Activated naive CD8-positive, alpha-beta T cell treated with anti-CD3 and anti-CD28 coated beads, Interleukin-2, amount 10 ng/mL, durations not matched to agents 7 days and 5 days (primary cell): Measurements from ENCODE around the gene TRIM59. TPM values are rescaled to one million over a fixed set of nuclear protein-coding genes. Genes with fewer than 3 reads are reported as not detected.
A peak's percentile ranks its signal among the peaks of the same experiment; 100 is the strongest.

ENCODE experiments used
- ATAC-seq: fragments of 150-1000 bp; cut with Tn5 transposase; one replicate; pipeline ENCODE4 v1.10.0; 2021; ENCODE audit warnings: low read depth, moderate library complexity
- POLR2A ChIA-PET: fragments of 350-600 bp; sonication (Branson Sonifier 250); formaldehyde crosslinking; loops from one replicate; lab custom pipeline; 2021; ENCODE audit warnings: antibody characterized with exemption; lab: Charles Lee
- DNase-seq: peaks from one replicate; pipeline ENCODE4 v3.0.0; 2021
- H3K27ac Mint-ChIP-seq: one replicate; pipeline ENCODE4 v1.8.0; 2022; ENCODE audit warnings: mild to moderate bottlenecking, mixed read lengths
- H3K27me3 Mint-ChIP-seq: one replicate; pipeline ENCODE4 v1.8.0; 2022; ENCODE audit warnings: mild to moderate bottlenecking, moderate library complexity, mixed read lengths
- H3K36me3 Mint-ChIP-seq: one replicate; pipeline ENCODE4 v1.8.0; 2021; ENCODE audit warnings: mild to moderate bottlenecking, mixed read lengths
- H3K4me1 Mint-ChIP-seq: one replicate; pipeline ENCODE4 v1.8.0; 2021; ENCODE audit warnings: mixed read lengths
- H3K4me3 Mint-ChIP-seq: one replicate; pipeline ENCODE4 v1.8.0; 2022; ENCODE audit warnings: mild to moderate bottlenecking, moderate library complexity, mixed read lengths
- H3K9me3 Mint-ChIP-seq: one replicate; pipeline ENCODE4 v1.8.0; 2021; ENCODE audit warnings: mixed read lengths
- total RNA-seq, 2 experiments: library from RNA; stranded (reverse); gene quantifications; one replicate each; pipeline ENCODE4 v1.2.3, GENCODE V29; 2021

TRIM59 gene, protein sequence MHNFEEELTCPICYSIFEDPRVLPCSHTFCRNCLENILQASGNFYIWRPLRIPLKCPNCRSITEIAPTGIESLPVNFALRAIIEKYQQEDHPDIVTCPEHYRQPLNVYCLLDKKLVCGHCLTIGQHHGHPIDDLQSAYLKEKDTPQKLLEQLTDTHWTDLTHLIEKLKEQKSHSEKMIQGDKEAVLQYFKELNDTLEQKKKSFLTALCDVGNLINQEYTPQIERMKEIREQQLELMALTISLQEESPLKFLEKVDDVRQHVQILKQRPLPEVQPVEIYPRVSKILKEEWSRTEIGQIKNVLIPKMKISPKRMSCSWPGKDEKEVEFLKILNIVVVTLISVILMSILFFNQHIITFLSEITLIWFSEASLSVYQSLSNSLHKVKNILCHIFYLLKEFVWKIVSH
- total RNA-seq: 10 to 100 TPM; 40.7 to 43.5 TPM

DNA sequence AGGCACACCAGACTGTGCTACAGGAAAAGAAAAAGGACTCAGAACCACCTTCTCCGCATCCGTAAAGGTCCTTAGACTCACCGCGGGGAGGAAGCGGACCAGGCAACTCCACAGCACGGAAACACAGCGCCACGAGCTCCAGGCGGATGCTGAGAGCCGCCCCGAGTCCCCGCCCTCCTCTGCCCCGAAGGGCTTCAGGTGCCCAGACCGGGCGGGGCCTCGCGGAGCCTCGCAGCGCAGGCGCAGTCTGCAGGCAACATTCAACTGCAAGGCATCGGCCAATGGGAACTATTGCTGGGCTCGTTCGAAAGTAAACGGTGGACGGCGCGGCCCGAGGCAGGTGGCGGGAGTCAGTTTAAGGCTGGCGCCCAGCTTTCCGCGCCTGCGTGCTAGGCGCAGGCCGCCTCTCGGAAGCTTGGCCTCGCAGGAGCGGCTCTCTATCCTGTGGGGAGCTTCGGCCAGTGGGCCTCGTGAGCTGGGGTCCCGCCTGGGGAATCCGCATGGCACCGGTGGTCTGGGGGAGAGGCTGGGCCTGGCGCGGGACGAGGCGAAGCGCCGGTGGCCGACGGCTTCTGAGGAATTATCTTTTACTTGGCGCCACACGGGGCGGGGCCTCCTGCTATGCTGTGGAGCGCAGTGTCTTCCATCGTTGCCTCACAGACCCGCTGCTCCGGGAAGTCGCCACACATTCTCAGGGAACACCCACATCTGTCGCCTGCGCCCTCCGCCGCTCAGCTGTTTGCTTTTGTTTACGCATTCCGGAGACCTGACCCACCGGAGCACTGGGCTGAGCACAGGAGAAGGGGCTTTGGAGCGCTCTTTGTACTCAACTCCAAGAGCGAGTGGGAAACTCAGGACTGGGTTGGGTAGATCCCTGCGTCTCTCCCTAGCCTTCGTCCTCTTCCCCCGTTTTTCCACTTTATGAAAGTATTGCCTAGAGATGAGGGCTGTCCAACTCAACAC lies at the start of gene TRIM59:
TRIM59 (minus strand) TSS at position 151 of the 963 bp plus-strand sequence. CDS start 10,603 bp downstream, outside the sequence.
- peak within 1 kb of the TSS; percentile 97 for H3K4me3 Mint-ChIP-seq

GRCh38 chr3:160498202-160498601 lies 48.6 kb upstream of the TRIM59 start:
- POLR2A ChIA-PET: no interaction called here
- Mint-ChIP-seq H3K4me3 (no peak overlapping the region), H3K27me3 (no peaks in the 10 kb centered on the region), H3K27ac (no peak overlapping the region), H3K9me3 (no peaks in the 10 kb centered on the region), H3K4me1 (no peaks in the 10 kb centered on the region), H3K36me3 (peaks cover 25% of the 10 kb centered on the region)
- ATAC-seq: no peak
- DNase-seq: no peak

More for the DNA sequence above, at the start of gene TRIM59:
- H3K4me1 Mint-ChIP-seq: peaks cover 23% of the 10 kb centered on the region
- ATAC-seq (peak; percentile 95), DNase-seq (peak; percentile 97)
- H3K9me3 Mint-ChIP-seq: no peaks in the 10 kb centered on the region
- POLR2A ChIA-PET: interaction anchor here (0.5 to 8.1 kb wide), 18 partner anchors 10 to 1648 kb away, joined by 3 to 86 read pairs (median 6); partner anchors contain the start of genes IFT80, KPNA4, MFSD1 and SMC4
- peak within 1 kb of the TSS; percentile 99 for H3K27ac Mint-ChIP-seq
- peaks cover 2% of the 10 kb centered on the region for H3K27me3 Mint-ChIP-seq
- H3K36me3 Mint-ChIP-seq: peaks cover 20% of the 10 kb centered on the region

DNA sequence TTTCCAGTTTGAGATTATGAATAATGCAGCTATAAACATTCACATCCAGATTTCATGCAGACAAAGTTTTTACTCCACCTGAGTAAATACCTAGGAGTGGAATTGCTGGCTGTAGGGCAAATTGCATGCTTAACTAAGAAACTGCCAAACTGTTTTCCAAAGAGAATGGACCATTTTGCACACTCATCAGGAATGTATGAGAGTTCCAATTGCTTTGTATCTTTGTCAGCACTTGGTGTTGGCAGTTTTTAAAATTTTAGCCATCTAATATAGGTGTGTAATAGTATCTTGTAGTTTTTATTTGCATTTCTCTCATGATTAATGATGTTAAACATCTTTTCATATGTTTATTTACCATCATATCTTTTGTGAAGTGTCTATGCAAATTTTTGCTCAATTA lies 40.6 kb upstream of the TRIM59 start:
- no peak for DNase-seq
- no peak for ATAC-seq
- Mint-ChIP-seq H3K9me3 (no peaks in the 10 kb centered on the region), H3K4me3 (no peak overlapping the region), H3K36me3 (peaks cover 2% of the 10 kb centered on the region), H3K4me1 (peaks cover 3% of the 10 kb centered on the region), H3K27ac (no peak overlapping the region), H3K27me3 (no peaks in the 10 kb centered on the region)
- POLR2A ChIA-PET: no interaction called here

DNA sequence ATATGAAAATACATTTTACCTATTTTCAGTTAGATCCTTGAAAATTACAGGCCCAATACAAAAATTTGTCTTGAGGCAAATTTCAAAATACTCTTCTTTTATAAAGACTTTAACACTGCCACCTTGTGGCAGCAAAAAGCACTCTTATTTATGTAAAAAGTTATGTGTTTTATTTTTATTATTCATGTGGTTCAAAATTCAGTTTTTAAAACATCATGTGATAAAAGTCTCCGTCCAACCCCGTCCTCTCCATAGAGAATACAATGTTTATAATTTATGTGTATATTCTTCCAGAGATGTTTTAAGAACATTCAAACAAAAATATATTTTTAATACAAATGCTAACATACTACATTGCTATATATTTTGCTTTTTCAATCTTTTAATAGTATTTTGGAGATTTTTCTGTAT lies 36.9 kb upstream of the TRIM59 start:
- Mint-ChIP-seq H3K36me3 (no peaks in the 10 kb centered on the region), H3K4me3 (no peak overlapping the region), H3K27ac (no peak overlapping the region), H3K4me1 (peaks cover 4% of the 10 kb centered on the region), H3K9me3 (no peaks in the 10 kb centered on the region), H3K27me3 (peaks cover 4% of the 10 kb centered on the region)
- POLR2A ChIA-PET: no interaction called here
- DNase-seq: no peak
- no peak for ATAC-seq

DNA sequence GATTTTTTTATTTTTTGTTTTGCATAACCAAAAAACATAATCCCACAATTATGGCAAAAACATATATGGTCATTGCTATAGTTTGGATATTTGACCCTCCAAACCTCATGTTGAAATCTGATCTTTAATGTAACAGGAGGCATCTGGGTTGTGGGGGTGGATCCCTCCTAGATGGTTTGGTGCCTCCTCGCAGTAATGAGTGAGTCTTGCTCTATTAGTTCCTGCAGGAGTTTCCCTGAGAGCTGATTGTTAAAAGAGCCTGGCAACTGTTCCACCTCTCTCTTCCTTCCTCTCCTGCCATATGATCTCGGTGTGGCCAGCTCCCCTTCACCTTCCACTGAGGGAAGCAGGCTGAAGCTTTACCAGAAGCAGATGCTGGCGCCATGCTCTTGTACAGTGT lies 33.2 kb upstream of the TRIM59 start:
- peaks cover 5% of the 10 kb centered on the region for H3K4me1 Mint-ChIP-seq
- no peak overlapping the region for H3K27ac Mint-ChIP-seq
- no peaks in the 10 kb centered on the region for H3K36me3 Mint-ChIP-seq
- H3K9me3 Mint-ChIP-seq: no peaks in the 10 kb centered on the region
- H3K4me3 Mint-ChIP-seq: no peak overlapping the region
- DNase-seq (no peak), ATAC-seq (no peak)
- peaks cover 4% of the 10 kb centered on the region for H3K27me3 Mint-ChIP-seq
- POLR2A ChIA-PET: no interaction called here

GRCh38 chr3:160481856-160482255 lies 32.3 kb upstream of the TRIM59 start:
- no peak for ATAC-seq
- no peak for DNase-seq
- POLR2A ChIA-PET: no interaction called here
- H3K4me1 Mint-ChIP-seq: peaks cover 5% of the 10 kb centered on the region
- H3K9me3 Mint-ChIP-seq: no peaks in the 10 kb centered on the region
- no peak overlapping the region for H3K4me3 Mint-ChIP-seq
- H3K27me3 Mint-ChIP-seq: peaks cover 4% of the 10 kb centered on the region
- no peaks in the 10 kb centered on the region for H3K36me3 Mint-ChIP-seq
- no peak overlapping the region for H3K27ac Mint-ChIP-seq

DNA sequence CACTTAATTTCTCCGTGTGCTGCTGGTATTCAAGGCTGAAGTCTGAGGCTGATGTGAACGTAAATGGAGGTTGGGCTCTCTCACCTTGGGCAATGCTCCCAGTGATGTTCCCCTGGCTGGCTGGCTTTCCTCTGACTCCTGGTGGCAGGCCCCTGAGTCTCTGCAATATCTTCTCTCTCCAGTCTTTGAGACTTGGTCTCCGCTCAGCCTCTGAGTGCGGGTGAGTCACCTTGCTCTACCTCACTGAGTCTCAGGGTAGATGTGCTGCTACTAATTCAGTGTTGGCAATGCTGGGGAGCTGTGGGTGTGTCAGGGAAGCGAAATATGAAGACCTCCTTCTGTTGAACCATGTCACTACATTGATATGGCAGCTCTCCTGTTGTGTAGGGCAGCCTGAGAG lies 31.3 kb upstream of the TRIM59 start:
- POLR2A ChIA-PET: no interaction called here
- Mint-ChIP-seq H3K27me3 (peaks cover 4% of the 10 kb centered on the region), H3K36me3 (no peaks in the 10 kb centered on the region), H3K4me3 (no peak overlapping the region), H3K4me1 (peaks cover 5% of the 10 kb centered on the region), H3K9me3 (no peaks in the 10 kb centered on the region), H3K27ac (no peak overlapping the region)
- no peak for ATAC-seq
- no peak for DNase-seq

- H3K27ac Mint-ChIP-seq: no peak overlapping the region
- no peaks in the 10 kb centered on the region for H3K9me3 Mint-ChIP-seq
- H3K27me3 Mint-ChIP-seq: peaks cover 11% of the 10 kb centered on the region
- peaks cover 1% of the 10 kb centered on the region for H3K36me3 Mint-ChIP-seq
- H3K4me1 Mint-ChIP-seq: peaks cover 1% of the 10 kb centered on the region
- POLR2A ChIA-PET: no interaction called here
- DNase-seq (no peak), ATAC-seq (no peak)
- H3K4me3 Mint-ChIP-seq: no peak overlapping the region
Observed at GRCh38 chr3:160479376-160479775, 29.8 kb upstream of the TRIM59 start.

DNA sequence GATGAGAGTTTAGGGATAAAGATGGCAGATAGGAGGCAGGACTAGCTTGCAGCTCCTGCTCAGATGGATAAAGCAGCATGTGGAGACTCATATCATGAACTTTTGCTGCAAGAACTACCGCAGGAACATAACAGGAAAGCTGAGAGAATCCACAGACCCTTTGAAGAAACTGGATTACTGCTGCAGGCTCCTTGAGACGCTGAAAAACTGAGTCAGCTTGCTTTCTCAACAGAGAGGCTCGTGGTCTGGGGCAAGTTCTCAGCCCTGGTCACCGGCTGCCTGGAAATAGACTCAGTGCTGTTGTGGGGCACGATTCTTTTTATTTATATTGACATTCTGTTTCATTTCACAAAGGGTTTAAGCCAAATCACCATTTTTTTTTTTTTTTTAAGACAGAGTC lies 28.8 kb upstream of the TRIM59 start:
- DNase-seq (no peak), ATAC-seq (no peak)
- peaks cover 1% of the 10 kb centered on the region for H3K36me3 Mint-ChIP-seq
- no peak overlapping the region for H3K27ac Mint-ChIP-seq
- H3K4me1 Mint-ChIP-seq: peaks cover 1% of the 10 kb centered on the region
- no peak overlapping the region for H3K4me3 Mint-ChIP-seq
- peaks cover 6% of the 10 kb centered on the region for H3K27me3 Mint-ChIP-seq
- POLR2A ChIA-PET: no interaction called here
- H3K9me3 Mint-ChIP-seq: no peaks in the 10 kb centered on the region

DNA sequence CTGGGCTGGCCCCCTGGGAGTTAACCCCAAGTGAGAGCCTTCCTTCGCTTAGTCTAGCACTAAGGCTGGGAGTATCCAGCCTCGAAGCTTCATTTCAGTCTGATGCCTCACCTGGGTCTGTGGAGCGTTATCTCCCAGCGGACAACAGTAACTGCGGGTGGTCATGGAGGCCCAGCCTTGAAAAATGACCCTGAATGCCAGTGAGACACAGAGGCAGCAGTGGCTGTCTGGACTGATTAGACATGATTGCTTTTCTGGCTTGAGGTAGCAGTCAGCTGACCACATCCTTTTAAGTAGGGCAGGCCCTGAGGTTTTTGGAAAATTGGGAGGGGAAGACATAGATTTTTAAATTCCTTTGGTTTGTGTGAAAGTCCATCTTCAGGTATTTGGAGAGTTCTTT lies 28.2 kb upstream of the TRIM59 start:
- no peaks in the 10 kb centered on the region for H3K9me3 Mint-ChIP-seq
- POLR2A ChIA-PET: no interaction called here
- DNase-seq (no peak), ATAC-seq (no peak)
- H3K27ac Mint-ChIP-seq: no peak overlapping the region
- H3K36me3 Mint-ChIP-seq: peaks cover 1% of the 10 kb centered on the region
- H3K27me3 Mint-ChIP-seq: peaks cover 6% of the 10 kb centered on the region
- H3K4me3 Mint-ChIP-seq: no peak overlapping the region
- peaks cover 1% of the 10 kb centered on the region for H3K4me1 Mint-ChIP-seq

- POLR2A ChIA-PET: no interaction called here
- ATAC-seq: no peak
- H3K36me3 Mint-ChIP-seq: peaks cover 1% of the 10 kb centered on the region
- peaks cover 3% of the 10 kb centered on the region for H3K9me3 Mint-ChIP-seq
- H3K27me3 Mint-ChIP-seq: peaks cover 6% of the 10 kb centered on the region
- no peak overlapping the region for H3K27ac Mint-ChIP-seq
- no peak for DNase-seq
- no peaks in the 10 kb centered on the region for H3K4me1 Mint-ChIP-seq
- no peak overlapping the region for H3K4me3 Mint-ChIP-seq
Observed at GRCh38 chr3:160475884-160476283, 26.3 kb upstream of the TRIM59 start.

- H3K4me3 Mint-ChIP-seq: no peak overlapping the region
- no peaks in the 10 kb centered on the region for H3K4me1 Mint-ChIP-seq
- peaks cover 6% of the 10 kb centered on the region for H3K27me3 Mint-ChIP-seq
- peaks cover 3% of the 10 kb centered on the region for H3K9me3 Mint-ChIP-seq
- POLR2A ChIA-PET: no interaction called here
- H3K36me3 Mint-ChIP-seq: peaks cover 1% of the 10 kb centered on the region
- H3K27ac Mint-ChIP-seq: no peak overlapping the region
- no peak for ATAC-seq
- DNase-seq: no peak
Observed at GRCh38 chr3:160475153-160475552, 25.6 kb upstream of the TRIM59 start.

GRCh38 chr3:160474416-160474838 lies 24.8 kb upstream of the TRIM59 start:
- H3K4me1 Mint-ChIP-seq: no peaks in the 10 kb centered on the region
- H3K36me3 Mint-ChIP-seq: peaks cover 5% of the 10 kb centered on the region
- POLR2A ChIA-PET: no interaction called here
- H3K4me3 Mint-ChIP-seq: no peak overlapping the region
- ATAC-seq (no peak), DNase-seq (no peak)
- H3K9me3 Mint-ChIP-seq: peaks cover 9% of the 10 kb centered on the region
- no peak overlapping the region for H3K27ac Mint-ChIP-seq
- H3K27me3 Mint-ChIP-seq: peaks cover 10% of the 10 kb centered on the region
